ENCODE results near the gene RPL3. TPM values are rescaled to one million over a fixed set of nuclear protein-coding genes. Genes with fewer than 3 reads are reported as not detected.
A peak's percentile ranks its signal among the peaks of the same experiment; 100 is the strongest.

Gene RPL3
- total RNA-seq: 1,850 and 3,598 TPM in 2 replicates

GRCh38 chr22:39319284-39320022 is at the start of gene RPL3:
Gene RPL3 (minus strand): TSS chr22:39319623. CDS start chr22:39319597, 26 bp downstream.

GRCh38 chr22:39349967-39350726 is 30.7 kb upstream of the RPL3 start, which contains the start of gene SYNGR1:
Gene SYNGR1 (plus strand): TSS chr22:39349991. CDS start chr22:39350011, 20 bp downstream.

Small RNA genes within 50 kb of the gene (small RNA-seq; reads per million reads assigned to genes)
- not detected for gene SNORD43
- 40,608 reads per million, percentile 100 among the genes with 10 or more reads in this experiment for gene SNORD83A
- not detected for gene SNORD83B

Other genes starting within 250 kb of the RPL3 start
- 10.4 and 15.1 TPM in 2 replicates for gene APOBEC3G, start 242.3 kb downstream of the RPL3 start, total RNA-seq
- gene APOBEC3H, start 222.4 kb downstream of the RPL3 start, total RNA-seq: 0.37 and 0.59 TPM in 2 replicates
- 2.6 and 3.7 TPM in 2 replicates for gene CBX7, start 166.9 kb downstream of the RPL3 start, total RNA-seq
- gene PDGFB, start 74.6 kb downstream of the RPL3 start, total RNA-seq: 0.37 TPM in 1 of 2 replicates, not detected in the other
- 1.8 and 2.2 TPM in 2 replicates for gene SYNGR1, start 30.4 kb upstream of the RPL3 start, total RNA-seq
- 15.4 and 17.4 TPM in 2 replicates for gene TAB1, start 80.2 kb upstream of the RPL3 start, total RNA-seq
- gene MGAT3, start 137.4 kb upstream of the RPL3 start, total RNA-seq: not detected in 2 replicates
- gene MIEF1, start 182.7 kb upstream of the RPL3 start, total RNA-seq: 24.6 and 32.5 TPM in 2 replicates
- 179 and 234 TPM in 2 replicates for gene ATF4, start 200.9 kb upstream of the RPL3 start, total RNA-seq
- 34.9 and 37.5 TPM in 2 replicates for gene RPS19BP1, start 213.1 kb upstream of the RPL3 start, total RNA-seq

All from subcutaneous preadipocyte (primary cell).